IMR-90 (cell line): ENCODE measurements around the gene MYO1F. TPM values are rescaled to one million over a fixed set of nuclear protein-coding genes. Genes with fewer than 3 reads are reported as not detected.

Source experiments
- ATAC-seq: fragments of 200-7000 bp; cut with Tn5 transposase; 2 replicates; pipeline ENCODE4 v1.9.1; 2020; ENCODE audit warnings: low read depth, mild to moderate bottlenecking, moderate library complexity
- BruUV-seq: library from RNA; stranded (reverse); fragments of 400-500 nt; replicated peaks from 2 replicates; lab custom pipeline; 2021; lab: Mats Ljungman, UMichigan
- CTCF ChIA-PET: fragments of 300-600 bp; formaldehyde crosslinking; extraction: SDS; loops from one replicate; lab custom pipeline; 2021; ENCODE audit warnings: antibody characterized with exemption; lab: Yijun Ruan, JAX
- POLR2A ChIA-PET: fragments of 300-600 bp; sonication (Branson Sonifier 250); formaldehyde crosslinking; loops from one replicate; lab custom pipeline; 2022; ENCODE audit warnings: antibody characterized with exemption; ENCODE audit not compliant: unreplicated experiment; lab: Charles Lee
- DNase-seq: peaks from one replicate; pipeline ENCODE4 v3.0.0; 2013
- H2AFZ ChIP-seq: replicated peaks from 2 replicates; pipeline ENCODE3; 2013; ENCODE audit warnings: low read length, mild to moderate bottlenecking; ENCODE audit not compliant: poor library complexity
- H2AK5ac ChIP-seq: 2 replicates; pipeline ENCODE4 v1.6.1; 2013; ENCODE audit warnings: low read depth, low read length, inconsistent platforms
- H2AK9ac ChIP-seq: replicated peaks from 2 replicates; pipeline ENCODE3; 2013; ENCODE audit warnings: mild to moderate bottlenecking, low read depth, low read length, moderate library complexity; ENCODE audit not compliant: poor library complexity
- H2BK120ac ChIP-seq: 2 replicates; pipeline ENCODE4 v1.6.1; 2013; ENCODE audit warnings: low read depth, low read length, inconsistent platforms
- H2BK15ac ChIP-seq: 3 replicates; pipeline ENCODE4 v1.6.1; 2013; ENCODE audit warnings: low read depth, low read length, inconsistent platforms
- H2BK20ac ChIP-seq: 2 replicates; pipeline ENCODE4 v1.6.1; 2013; ENCODE audit warnings: low read depth, mild to moderate bottlenecking, inconsistent platforms, low read length, moderate library complexity
- H2BK5ac ChIP-seq: 2 replicates; pipeline ENCODE4 v1.6.1; 2013; ENCODE audit warnings: mild to moderate bottlenecking, low read depth, low read length, inconsistent platforms; ENCODE audit not compliant: poor library complexity, severe bottlenecking
- H3K14ac ChIP-seq: replicated peaks from 2 replicates; pipeline ENCODE4 v1.6.1; 2013; ENCODE audit warnings: low read depth, low read length, inconsistent platforms
- H3K18ac ChIP-seq: 2 replicates; pipeline ENCODE4 v1.6.1; 2013; ENCODE audit warnings: low read depth, low read length, control low read depth
- H3K23ac ChIP-seq: 2 replicates; pipeline ENCODE4 v1.6.1; 2013; ENCODE audit warnings: low read depth, low read length, inconsistent platforms
- H3K27ac ChIP-seq: 2 replicates; pipeline ENCODE4 v1.5.1; 2013; ENCODE audit warnings: mild to moderate bottlenecking, control low read depth, low read length; ENCODE audit not compliant: insufficient read depth
- H3K27me3 ChIP-seq: 2 replicates; pipeline ENCODE4 v1.6.1; 2013; ENCODE audit warnings: low read length; ENCODE audit not compliant: control insufficient read depth, insufficient read depth
- H3K36me3 ChIP-seq: 2 replicates; pipeline ENCODE4 v1.6.1; 2013; ENCODE audit warnings: low read length, mixed read lengths; ENCODE audit not compliant: control insufficient read depth, insufficient read depth
- H3K4ac ChIP-seq: 2 replicates; pipeline ENCODE4 v1.6.1; 2013; ENCODE audit warnings: low read depth, low read length, inconsistent platforms
- H3K4me1 ChIP-seq: 2 replicates; pipeline ENCODE4 v1.6.1; 2013; ENCODE audit warnings: low read length, mixed read lengths; ENCODE audit not compliant: control insufficient read depth, insufficient read depth
- H3K4me2 ChIP-seq: 2 replicates; pipeline ENCODE4 v1.6.1; 2013; ENCODE audit warnings: low read depth, mild to moderate bottlenecking, control low read depth, low read length, moderate library complexity
- H3K4me3 ChIP-seq: 2 replicates; pipeline ENCODE4 v1.5.1; 2013; ENCODE audit warnings: low read depth, mild to moderate bottlenecking, control low read depth, low read length, moderate library complexity; ENCODE audit not compliant: insufficient read depth
- H3K56ac ChIP-seq: 2 replicates; pipeline ENCODE4 v1.6.1; 2013; ENCODE audit warnings: low read length, inconsistent platforms; ENCODE audit not compliant: insufficient read depth; ENCODE audit errors: extremely low read depth
- H3K79me1 ChIP-seq, 2 experiments: 2 replicates each; pipeline ENCODE4 v1.6.1; 2013; ENCODE audit warnings: low read length in 2 of 2, inconsistent platforms in 1 of 2, low read depth in 1 of 2
- H3K9ac ChIP-seq: 2 replicates; pipeline ENCODE4 v1.6.1; 2013; ENCODE audit warnings: low read depth, low read length, control low read depth
- H3K9me1 ChIP-seq: 2 replicates; pipeline ENCODE4 v1.6.1; 2013; ENCODE audit warnings: low read length, inconsistent platforms; ENCODE audit not compliant: insufficient read depth
- H3K9me3 ChIP-seq: 2 replicates; pipeline ENCODE4 v1.6.1; 2013; ENCODE audit warnings: low read length; ENCODE audit not compliant: control insufficient read depth, insufficient read depth
- H4K20me1 ChIP-seq: 2 replicates; pipeline ENCODE4 v1.6.1; 2013; ENCODE audit warnings: low read length, inconsistent platforms; ENCODE audit not compliant: insufficient read depth
- H4K5ac ChIP-seq: 2 replicates; pipeline ENCODE4 v1.6.1; 2013; ENCODE audit warnings: mild to moderate bottlenecking, low read depth, low read length, control low read depth
- H4K8ac ChIP-seq, 2 experiments: 2 replicates each; pipeline ENCODE4 v1.6.1; 2013; ENCODE audit warnings: low read depth in 2 of 2, low read length in 2 of 2, control low read depth in 1 of 2, inconsistent platforms in 1 of 2
- H4K91ac ChIP-seq: 2 replicates; pipeline ENCODE4 v1.6.1; 2013; ENCODE audit warnings: low read depth, low read length, inconsistent platforms; ENCODE audit not compliant: insufficient read depth
- BHLHE40 ChIP-seq: fragments of 150-350 bp; IDR thresholded peaks from 2 replicates; pipeline ENCODE4 v1.6.1; 2016; ENCODE audit warnings: mild to moderate bottlenecking, low read depth, low read length
- CEBPB ChIP-seq: IDR thresholded peaks from 2 replicates; pipeline ENCODE4 v1.6.1; 2012; ENCODE audit warnings: low read depth, low read length, improper control_type of control experiment
- CHD1 ChIP-seq: IDR thresholded peaks from 2 replicates; pipeline ENCODE4 v1.6.1; 2012; ENCODE audit warnings: low read depth, low read length, improper control_type of control experiment
- FOS ChIP-seq: fragments of 150-350 bp; IDR thresholded peaks from 2 replicates; pipeline ENCODE4 v1.6.1; 2016; ENCODE audit warnings: low read depth, low read length
- MAFK ChIP-seq: IDR thresholded peaks from 2 replicates; pipeline ENCODE4 v1.6.1; 2012; ENCODE audit warnings: low read depth, low read length, improper control_type of control experiment
- MAZ ChIP-seq: IDR thresholded peaks from 2 replicates; pipeline ENCODE4 v1.6.1; 2012; ENCODE audit warnings: low read depth, mild to moderate bottlenecking, low read length, improper control_type of control experiment, moderate library complexity, borderline replicate concordance
- MXI1 ChIP-seq: IDR thresholded peaks from 2 replicates; pipeline ENCODE4 v1.6.1; 2012; ENCODE audit warnings: low read depth, mild to moderate bottlenecking, low read length, moderate library complexity, borderline replicate concordance
- NFE2L2 ChIP-seq: fragments of 150-350 bp; IDR thresholded peaks from 2 replicates; pipeline ENCODE4 v1.6.1; 2016; ENCODE audit warnings: low read depth, mild to moderate bottlenecking, low read length
- POLR2A ChIP-seq: IDR thresholded peaks from 2 replicates; pipeline ENCODE4 v1.6.1; 2012; ENCODE audit warnings: mild to moderate bottlenecking, low read depth, low read length
- RAD21 ChIP-seq: IDR thresholded peaks from 2 replicates; pipeline ENCODE4 v1.6.1; 2012; ENCODE audit warnings: low read length, improper control_type of control experiment
- RCOR1 ChIP-seq: IDR thresholded peaks from 2 replicates; pipeline ENCODE4 v1.6.1; 2012; ENCODE audit warnings: mild to moderate bottlenecking, low read length, improper control_type of control experiment; ENCODE audit not compliant: insufficient replicate concordance
- RFX5 ChIP-seq: IDR thresholded peaks from 2 replicates; pipeline ENCODE4 v1.8.0; 2012; ENCODE audit warnings: low read depth, mild to moderate bottlenecking, low read length, moderate library complexity
- SMC3 ChIP-seq: fragments of 150-350 bp; IDR thresholded peaks from 2 replicates; pipeline ENCODE4 v1.6.1; 2016; ENCODE audit warnings: low read depth, mild to moderate bottlenecking, antibody characterized with exemption, low read length, moderate library complexity
- USF2 ChIP-seq: fragments of 150-350 bp; IDR thresholded peaks from 2 replicates; pipeline ENCODE4 v1.6.1; 2017; ENCODE audit warnings: mild to moderate bottlenecking, antibody characterized with exemption, low read length, low read depth
- WGBS, 2 experiments: methylation state at CpG; one replicate each; pipeline versions ENCODE4 v1.1.5 to v1.1.7; 2013; ENCODE audit warnings: missing lambda C conversion rate in 2 of 2; ENCODE audit not compliant: insufficient read length in 1 of 2; ENCODE audit errors: extremely low coverage in 2 of 2; 5-methylcytosine and 5-hydroxymethylcytosine counted together
- dilution Hi-C: fragments of 300-500 bp; cut with HindIII; formaldehyde crosslinking; loops from one replicate; pipeline ENCODE4 v1.14.3; 2018; ENCODE audit warnings: low sequenced_read_pairs; ENCODE audit not compliant: unreplicated experiment
- in situ Hi-C: fragments of 300-500 bp; cut with MboI; formaldehyde crosslinking; loops from 3 replicates; pipeline ENCODE4 v1.14.3; 2019; ENCODE audit warnings: low sequenced_read_pairs, inconsistent platforms, mixed read lengths
- intact Hi-C: fragments of 100-400 bp; cut with micrococcal nuclease; formaldehyde crosslinking; loops from 2 replicates; pipeline ENCODE4 v1.10.0; 2022
- polyA plus RNA-seq, 3 experiments: library from polyadenylated mRNA; depleted of rRNA; stranded (reverse); fragments of >200 nt; gene quantifications; 2 replicates each; pipeline ENCODE4 v1.2.3, GENCODE V29; 2012; ENCODE audit warnings: low replicate concordance in 1 of 3
- total RNA-seq: library from RNA; depleted of rRNA; stranded (reverse); fragments of >200 nt; gene quantifications from 2 replicates; pipeline ENCODE4 v1.2.3, GENCODE V29; 2012
- TF ChIP-seq, protein P1 (sequence below): fragments of 150-350 bp; IDR thresholded peaks from 2 replicates; pipeline ENCODE4 v1.6.1; 2016; ENCODE audit warnings: low read depth, mild to moderate bottlenecking, low read length, moderate library complexity, borderline replicate concordance
- TF ChIP-seq, protein P2 (sequence below): conservative IDR thresholded peaks from 2 replicates; pipeline ENCODE4 v1.5.1; 2012; ENCODE audit warnings: mild to moderate bottlenecking, low read depth, low read length, improper control_type of control experiment

MYO1F gene
- total and polyA plus RNA-seq, 2 of the 4 experiments (the other 2 are of a cell fraction): 0.14 to 0.18 TPM

- Histone ChIP-seq H2BK15ac (no peak overlapping the region), H3K4me3 (no peak overlapping the region), H2AK5ac (no peak overlapping the region), H2BK120ac (no peak overlapping the region), H4K91ac (no peak overlapping the region), H3K23ac (no peak overlapping the region), H3K79me1 (no peaks in the 10 kb centered on the region), H4K5ac (no peak overlapping the region), H2BK5ac (no peak overlapping the region), H3K4me1 (no peaks in the 10 kb centered on the region), H3K27ac (no peak overlapping the region), H3K56ac (no peak overlapping the region), H3K27me3 (no peaks in the 10 kb centered on the region), H3K9me1 (no peaks in the 10 kb centered on the region; the same call in 1 of the 2 replicates), H2BK20ac (no peak overlapping the region), H4K20me1 (no peaks in the 10 kb centered on the region), H3K9ac (no peak overlapping the region), H3K36me3 (peaks cover 21% of the 10 kb centered on the region), H3K4ac (no peak overlapping the region), H3K4me2 (no peak overlapping the region), H3K18ac (no peak overlapping the region), H2AK9ac (no peak overlapping the region), H4K8ac (no peak overlapping the region), H2AFZ (no peak overlapping the region), H3K14ac (no peak overlapping the region), H3K9me3 (no peaks in the 10 kb centered on the region)
- 98% methylated on average over 15 of the region's 15 CpGs; no CpG with 5 or more reads in 1 of the 2 experiments for WGBS, 2 experiments
- ChIA-PET CTCF (no interaction called here), POLR2A (no interaction called here)
- no TSS peak for BruUV-seq
- DNase-seq (no peak), ATAC-seq (no peak)
- intact Hi-C loops: no loop called here
- dilution Hi-C loops: no loop called here
- TF ChIP-seq NFE2L2 (no peak), FOS (no peak), CEBPB (no peak), USF2 (no peak), RAD21 (no peak), SMC3 (no peak), RCOR1 (no peak), RFX5 (no peak), MAZ (no peak), MXI1 (no peak), POLR2A (no peak), MAFK (no peak), BHLHE40 (no peak), CHD1 (no peak)
- TF ChIP-seq, protein P1, sequence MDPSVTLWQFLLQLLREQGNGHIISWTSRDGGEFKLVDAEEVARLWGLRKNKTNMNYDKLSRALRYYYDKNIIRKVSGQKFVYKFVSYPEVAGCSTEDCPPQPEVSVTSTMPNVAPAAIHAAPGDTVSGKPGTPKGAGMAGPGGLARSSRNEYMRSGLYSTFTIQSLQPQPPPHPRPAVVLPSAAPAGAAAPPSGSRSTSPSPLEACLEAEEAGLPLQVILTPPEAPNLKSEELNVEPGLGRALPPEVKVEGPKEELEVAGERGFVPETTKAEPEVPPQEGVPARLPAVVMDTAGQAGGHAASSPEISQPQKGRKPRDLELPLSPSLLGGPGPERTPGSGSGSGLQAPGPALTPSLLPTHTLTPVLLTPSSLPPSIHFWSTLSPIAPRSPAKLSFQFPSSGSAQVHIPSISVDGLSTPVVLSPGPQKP: no peak
- TF ChIP-seq, protein P2, sequence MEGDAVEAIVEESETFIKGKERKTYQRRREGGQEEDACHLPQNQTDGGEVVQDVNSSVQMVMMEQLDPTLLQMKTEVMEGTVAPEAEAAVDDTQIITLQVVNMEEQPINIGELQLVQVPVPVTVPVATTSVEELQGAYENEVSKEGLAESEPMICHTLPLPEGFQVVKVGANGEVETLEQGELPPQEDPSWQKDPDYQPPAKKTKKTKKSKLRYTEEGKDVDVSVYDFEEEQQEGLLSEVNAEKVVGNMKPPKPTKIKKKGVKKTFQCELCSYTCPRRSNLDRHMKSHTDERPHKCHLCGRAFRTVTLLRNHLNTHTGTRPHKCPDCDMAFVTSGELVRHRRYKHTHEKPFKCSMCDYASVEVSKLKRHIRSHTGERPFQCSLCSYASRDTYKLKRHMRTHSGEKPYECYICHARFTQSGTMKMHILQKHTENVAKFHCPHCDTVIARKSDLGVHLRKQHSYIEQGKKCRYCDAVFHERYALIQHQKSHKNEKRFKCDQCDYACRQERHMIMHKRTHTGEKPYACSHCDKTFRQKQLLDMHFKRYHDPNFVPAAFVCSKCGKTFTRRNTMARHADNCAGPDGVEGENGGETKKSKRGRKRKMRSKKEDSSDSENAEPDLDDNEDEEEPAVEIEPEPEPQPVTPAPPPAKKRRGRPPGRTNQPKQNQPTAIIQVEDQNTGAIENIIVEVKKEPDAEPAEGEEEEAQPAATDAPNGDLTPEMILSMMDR: no peak
- in situ Hi-C loops: no loop called here
These were observed 27.2 kb downstream of the MYO1F start for GRCh38 chr19:8550070-8550469.
